Adipocyte (in vitro differentiated cells): ENCODE results near the gene ZIC1.

Experiments used
- DNase-seq: peaks from one replicate; pipeline ENCODE4 v3.0.0-alpha.2; 2015; ENCODE audit warnings: low read depth
- H3K27me3 ChIP-seq: replicated peaks from 2 replicates; pipeline ENCODE4 v1.7.0; 2013; ENCODE audit warnings: mild to moderate bottlenecking, low read length, moderate library complexity; ENCODE audit not compliant: control insufficient read depth, insufficient read depth
- H3K36me3 ChIP-seq: 2 replicates; pipeline ENCODE4 v1.7.0; 2013; ENCODE audit warnings: low read length, mild to moderate bottlenecking, moderate library complexity; ENCODE audit not compliant: control insufficient read depth, insufficient read depth, severe bottlenecking
- H3K4me1 ChIP-seq: 2 replicates; pipeline ENCODE4 v1.7.0; 2013; ENCODE audit warnings: mild to moderate bottlenecking, low read length, moderate library complexity; ENCODE audit not compliant: control insufficient read depth, insufficient read depth
- H3K4me3 ChIP-seq: 2 replicates; pipeline ENCODE4 v1.7.0; 2013; ENCODE audit warnings: mild to moderate bottlenecking, low read length, moderate library complexity
- H3K9ac ChIP-seq: 2 replicates; pipeline ENCODE4 v1.7.0; 2013; ENCODE audit warnings: mild to moderate bottlenecking, low read length, moderate library complexity
- H3K9me3 ChIP-seq: 2 replicates; pipeline ENCODE4 v1.7.0; 2013; ENCODE audit warnings: mild to moderate bottlenecking, low read length, moderate library complexity; ENCODE audit not compliant: control insufficient read depth

Gene ZIC1

DNA sequence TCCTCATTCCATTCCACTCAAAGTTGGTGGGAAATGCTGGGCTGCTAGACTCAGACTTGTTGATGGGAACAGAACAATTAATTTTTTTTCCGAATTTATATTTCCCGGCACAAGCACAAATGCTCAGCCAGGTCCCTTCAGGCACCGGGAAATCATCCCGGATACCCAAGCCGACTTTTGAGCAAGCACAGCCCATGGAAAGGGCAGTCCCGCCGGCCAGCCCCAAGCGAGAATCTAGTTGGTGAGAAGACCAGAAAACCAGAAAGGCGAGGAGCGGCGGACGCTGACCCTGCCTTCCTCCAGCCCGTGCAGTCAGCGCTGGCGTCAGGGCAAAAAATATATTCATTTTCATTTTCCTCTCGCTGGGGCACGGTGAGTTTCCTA lies 2.1 kb upstream of the ZIC1 start:
- Histone ChIP-seq H3K9me3 (peaks cover 26% of the 10 kb centered on the region), H3K27me3 (peaks cover 93% of the 10 kb centered on the region), H3K9ac (no peak overlapping the region), H3K4me3 (peak overlapping the region; percentile 12), H3K4me1 (peaks cover 10% of the 10 kb centered on the region), H3K36me3 (no peaks in the 10 kb centered on the region)
- DNase-seq, result no peak

DNA sequence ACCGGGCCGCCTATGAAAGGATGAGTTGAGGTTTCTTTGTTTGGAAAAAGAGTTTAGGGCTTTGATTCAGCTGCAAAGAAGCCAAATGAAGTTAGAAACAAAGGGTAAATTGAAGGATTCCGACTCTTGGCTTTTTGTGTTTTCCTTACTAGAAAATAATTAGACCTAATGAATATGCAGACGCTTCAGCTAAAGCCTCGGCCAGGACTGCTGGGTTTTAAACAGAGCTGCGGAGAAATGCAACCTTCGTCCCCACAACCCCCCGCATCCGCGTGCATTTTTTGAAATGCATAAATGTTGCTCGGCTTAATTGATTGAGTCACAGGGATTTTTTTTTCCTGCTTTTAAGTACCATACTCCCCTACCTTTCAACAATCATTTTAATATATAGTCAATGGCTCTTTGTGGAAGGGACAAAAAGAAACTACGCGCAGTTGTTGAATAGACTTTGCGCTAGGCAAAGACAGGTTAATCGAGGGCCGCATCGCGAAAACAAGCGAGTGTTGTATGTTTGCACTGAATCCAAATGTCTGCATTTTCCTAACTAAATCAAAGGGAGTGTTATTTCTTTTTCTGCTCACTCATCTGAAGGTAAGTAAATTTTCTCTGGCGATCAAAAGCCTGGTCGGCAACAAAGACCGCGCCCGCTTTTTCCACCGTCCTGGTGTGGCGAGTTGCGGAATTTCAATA lies 1.5 kb upstream of the ZIC1 start:
- Histone ChIP-seq H3K9me3 (peaks cover 25% of the 10 kb centered on the region), H3K4me1 (peaks cover 10% of the 10 kb centered on the region), H3K9ac (no peak overlapping the region), H3K4me3 (peak overlapping the region; percentile 12), H3K27me3 (peaks cover 94% of the 10 kb centered on the region), H3K36me3 (no peaks in the 10 kb centered on the region)
- no peak for DNase-seq

DNA sequence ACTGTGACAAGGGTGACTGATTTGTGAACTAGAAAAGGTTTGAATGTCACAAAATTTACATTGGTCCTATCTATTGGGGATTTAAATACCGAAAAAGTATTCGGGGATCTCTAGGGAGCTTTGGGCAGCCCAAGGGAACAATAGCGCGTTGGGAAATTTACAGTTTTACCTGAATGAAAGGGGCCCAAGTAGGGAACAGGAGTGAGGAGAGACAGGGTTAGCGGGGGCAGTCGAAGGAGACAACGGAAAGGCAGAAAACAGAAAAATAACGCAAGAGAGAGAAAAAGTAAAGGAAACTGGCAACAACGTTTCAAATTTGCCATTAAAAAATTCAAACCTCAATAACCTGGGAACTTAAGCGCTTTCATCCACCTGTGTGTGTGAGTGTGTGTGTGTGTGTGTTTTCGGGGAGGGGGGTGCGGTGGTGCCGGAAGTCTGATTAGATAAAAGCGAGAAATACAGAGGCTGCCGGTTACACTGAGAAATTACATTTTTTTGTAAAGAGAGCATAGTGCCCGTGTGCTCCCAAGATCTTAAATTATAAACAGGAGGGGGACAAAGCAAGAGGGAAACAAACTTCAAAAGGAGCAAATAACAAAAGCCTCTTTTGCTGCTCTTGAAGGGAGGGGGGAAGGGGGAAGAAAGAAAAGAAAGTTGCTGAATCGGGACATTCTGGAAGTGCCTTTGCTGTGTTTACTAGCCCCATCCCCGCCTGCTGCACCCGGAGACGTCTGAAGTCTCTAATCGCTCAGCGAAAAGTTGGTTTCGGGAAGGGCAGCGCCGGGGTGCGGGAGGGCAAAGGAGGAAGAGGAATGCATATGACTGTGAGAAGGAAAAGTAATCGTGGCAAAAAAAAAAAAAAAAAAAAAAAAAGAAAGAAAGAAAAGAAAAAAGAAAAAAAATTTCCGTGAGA lies 721 bp upstream of the ZIC1 start:
- Histone ChIP-seq H3K27me3 (peaks cover 96% of the 10 kb centered on the region), H3K9me3 (peaks cover 24% of the 10 kb centered on the region), H3K36me3 (no peaks in the 10 kb centered on the region), H3K4me3 (no peak overlapping the region), H3K9ac (no peak overlapping the region), H3K4me1 (peaks cover 10% of the 10 kb centered on the region)
- no peak for DNase-seq

DNA sequence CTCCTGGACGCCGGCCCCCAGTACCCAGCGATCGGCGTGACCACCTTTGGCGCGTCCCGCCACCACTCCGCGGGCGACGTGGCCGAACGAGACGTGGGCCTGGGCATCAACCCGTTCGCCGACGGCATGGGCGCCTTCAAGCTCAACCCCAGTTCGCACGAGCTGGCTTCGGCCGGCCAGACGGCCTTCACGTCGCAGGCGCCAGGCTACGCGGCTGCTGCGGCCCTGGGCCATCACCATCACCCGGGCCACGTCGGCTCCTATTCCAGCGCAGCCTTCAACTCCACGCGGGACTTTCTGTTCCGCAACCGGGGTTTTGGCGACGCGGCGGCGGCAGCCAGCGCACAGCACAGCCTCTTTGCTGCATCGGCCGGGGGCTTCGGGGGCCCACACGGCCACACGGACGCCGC lies 956 bp downstream of the ZIC1 start:
- Histone ChIP-seq H3K4me3 (peak overlapping the region; percentile 70), H3K9me3 (peaks cover 28% of the 10 kb centered on the region), H3K27me3 (peaks cover 95% of the 10 kb centered on the region), H3K36me3 (no peaks in the 10 kb centered on the region), H3K4me1 (peaks cover 10% of the 10 kb centered on the region), H3K9ac (no peak overlapping the region)
- no peak for DNase-seq

DNA sequence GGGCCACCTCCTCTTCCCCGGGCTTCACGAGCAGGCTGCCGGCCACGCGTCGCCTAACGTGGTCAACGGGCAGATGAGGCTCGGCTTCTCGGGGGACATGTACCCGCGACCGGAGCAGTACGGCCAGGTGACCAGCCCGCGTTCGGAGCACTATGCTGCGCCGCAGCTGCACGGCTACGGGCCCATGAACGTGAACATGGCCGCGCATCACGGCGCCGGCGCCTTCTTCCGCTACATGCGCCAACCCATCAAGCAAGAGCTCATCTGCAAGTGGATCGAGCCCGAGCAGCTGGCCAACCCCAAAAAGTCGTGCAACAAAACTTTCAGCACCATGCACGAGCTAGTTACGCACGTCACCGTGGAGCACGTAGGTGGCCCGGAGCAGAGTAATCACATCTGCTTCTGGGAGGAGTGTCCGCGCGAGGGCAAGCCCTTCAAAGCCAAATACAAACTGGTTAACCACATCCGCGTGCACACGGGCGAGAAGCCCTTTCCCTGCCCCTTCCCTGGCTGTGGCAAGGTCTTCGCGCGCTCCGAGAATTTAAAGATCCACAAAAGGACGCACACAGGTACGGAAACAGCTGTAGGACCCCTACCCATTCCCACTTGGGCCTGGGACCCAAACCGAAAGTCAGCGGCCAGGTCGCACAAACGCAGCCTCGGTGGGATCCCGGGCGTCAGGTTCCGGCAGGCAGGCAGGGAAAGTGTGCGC lies 1.5 kb downstream of the ZIC1 start:
- peak overlapping the region; percentile 70 for H3K4me3 ChIP-seq
- H3K9ac ChIP-seq, result no peak overlapping the region
- peaks cover 34% of the 10 kb centered on the region for H3K9me3 ChIP-seq
- H3K4me1 ChIP-seq, result peaks cover 10% of the 10 kb centered on the region
- H3K27me3 ChIP-seq, result peaks cover 95% of the 10 kb centered on the region
- no peak for DNase-seq
- no peaks in the 10 kb centered on the region for H3K36me3 ChIP-seq

DNA sequence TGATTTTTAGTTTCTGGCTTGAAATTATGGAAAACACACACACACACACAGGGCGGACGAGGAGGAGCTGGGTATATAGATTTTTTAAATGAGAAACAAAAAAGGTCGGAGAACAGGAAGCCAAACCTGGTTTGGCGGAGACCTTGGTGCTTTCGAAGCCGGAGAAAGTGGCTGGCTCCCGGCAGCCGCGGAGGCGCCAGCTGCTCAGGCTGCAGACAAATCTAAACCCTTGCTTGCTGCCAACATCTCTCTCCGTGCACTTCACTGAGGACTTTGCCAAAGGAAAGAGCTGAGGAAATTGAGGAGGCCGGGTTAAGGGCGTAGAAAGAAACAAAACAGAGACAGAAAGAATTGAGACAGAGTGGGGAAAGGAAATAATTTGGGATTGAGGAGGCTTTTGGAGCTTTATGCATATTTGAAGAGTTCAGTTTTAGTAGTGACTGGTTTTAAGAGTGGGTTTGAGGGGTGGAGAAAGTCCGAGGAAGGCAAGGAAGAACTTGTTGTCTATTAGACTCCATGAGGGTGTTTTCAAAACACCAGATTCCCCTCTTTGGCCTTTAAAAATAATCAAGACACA lies 2.2 kb downstream of the ZIC1 start:
- Histone ChIP-seq H3K4me3 (peak overlapping the region; percentile 70), H3K9me3 (peaks cover 39% of the 10 kb centered on the region), H3K9ac (no peak overlapping the region), H3K27me3 (peaks cover 95% of the 10 kb centered on the region), H3K4me1 (peaks cover 10% of the 10 kb centered on the region), H3K36me3 (no peaks in the 10 kb centered on the region)
- DNase-seq, result peak; percentile 23

DNA sequence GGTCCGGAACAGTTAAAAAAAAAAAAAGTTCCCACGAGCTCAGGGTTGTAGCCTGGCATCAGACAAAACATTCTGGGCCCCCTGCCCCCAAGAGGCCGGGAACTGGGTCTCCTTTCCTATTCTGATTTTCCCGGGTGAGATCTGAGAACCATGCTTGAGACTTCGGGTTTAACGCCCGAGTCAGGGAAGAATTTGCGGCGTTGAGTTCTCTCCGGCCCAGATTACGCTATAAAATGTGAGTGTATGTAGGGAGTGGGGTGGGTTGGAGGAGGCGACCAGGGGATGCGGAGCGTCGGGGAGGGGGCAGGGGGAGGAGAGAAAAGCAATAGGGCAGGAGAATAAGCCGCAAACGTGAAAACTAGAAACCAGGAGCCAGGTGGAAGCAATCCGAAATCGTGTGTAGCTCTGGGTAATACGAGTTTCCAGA lies 2.7 kb downstream of the ZIC1 start:
- DNase-seq, result no peak
- peaks cover 10% of the 10 kb centered on the region for H3K4me1 ChIP-seq
- H3K4me3 ChIP-seq, result no peak overlapping the region
- no peak overlapping the region for H3K9ac ChIP-seq
- peaks cover 91% of the 10 kb centered on the region for H3K27me3 ChIP-seq
- no peaks in the 10 kb centered on the region for H3K36me3 ChIP-seq
- peaks cover 35% of the 10 kb centered on the region for H3K9me3 ChIP-seq

DNA sequence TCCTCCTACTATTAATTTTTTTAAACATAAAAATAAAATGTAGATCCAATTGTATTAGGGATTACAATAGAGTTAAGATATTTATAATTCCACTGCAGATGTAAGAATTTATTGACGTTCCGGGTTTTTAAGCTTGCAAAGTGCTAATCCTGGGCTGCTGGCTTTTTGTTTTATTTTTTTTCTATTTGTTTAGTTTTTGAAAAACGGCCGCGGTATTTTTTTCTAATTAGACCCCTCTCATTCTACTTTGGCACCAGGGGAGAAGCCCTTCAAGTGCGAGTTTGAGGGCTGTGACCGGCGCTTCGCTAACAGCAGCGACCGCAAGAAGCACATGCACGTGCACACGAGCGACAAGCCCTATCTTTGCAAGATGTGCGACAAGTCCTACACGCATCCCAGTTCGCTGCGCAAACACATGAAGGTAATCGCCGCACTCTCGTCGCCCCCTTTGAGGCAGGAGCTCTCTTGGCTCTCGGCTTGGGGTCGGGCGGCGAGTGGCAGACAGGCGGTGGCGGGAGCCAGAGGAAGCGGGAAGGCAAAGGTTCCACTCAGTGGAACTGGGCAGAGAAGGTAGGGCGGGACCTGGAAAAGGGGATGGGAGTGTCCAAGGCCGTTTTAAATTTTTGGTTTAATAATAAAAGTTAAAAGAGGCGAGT lies 3.2 kb downstream of the ZIC1 start:
- H3K4me1 ChIP-seq, result peaks cover 10% of the 10 kb centered on the region
- no peaks in the 10 kb centered on the region for H3K36me3 ChIP-seq
- peaks cover 89% of the 10 kb centered on the region for H3K27me3 ChIP-seq
- H3K9ac ChIP-seq, result no peak overlapping the region
- H3K9me3 ChIP-seq, result peaks cover 31% of the 10 kb centered on the region
- no peak for DNase-seq
- H3K4me3 ChIP-seq, result no peak overlapping the region

DNA sequence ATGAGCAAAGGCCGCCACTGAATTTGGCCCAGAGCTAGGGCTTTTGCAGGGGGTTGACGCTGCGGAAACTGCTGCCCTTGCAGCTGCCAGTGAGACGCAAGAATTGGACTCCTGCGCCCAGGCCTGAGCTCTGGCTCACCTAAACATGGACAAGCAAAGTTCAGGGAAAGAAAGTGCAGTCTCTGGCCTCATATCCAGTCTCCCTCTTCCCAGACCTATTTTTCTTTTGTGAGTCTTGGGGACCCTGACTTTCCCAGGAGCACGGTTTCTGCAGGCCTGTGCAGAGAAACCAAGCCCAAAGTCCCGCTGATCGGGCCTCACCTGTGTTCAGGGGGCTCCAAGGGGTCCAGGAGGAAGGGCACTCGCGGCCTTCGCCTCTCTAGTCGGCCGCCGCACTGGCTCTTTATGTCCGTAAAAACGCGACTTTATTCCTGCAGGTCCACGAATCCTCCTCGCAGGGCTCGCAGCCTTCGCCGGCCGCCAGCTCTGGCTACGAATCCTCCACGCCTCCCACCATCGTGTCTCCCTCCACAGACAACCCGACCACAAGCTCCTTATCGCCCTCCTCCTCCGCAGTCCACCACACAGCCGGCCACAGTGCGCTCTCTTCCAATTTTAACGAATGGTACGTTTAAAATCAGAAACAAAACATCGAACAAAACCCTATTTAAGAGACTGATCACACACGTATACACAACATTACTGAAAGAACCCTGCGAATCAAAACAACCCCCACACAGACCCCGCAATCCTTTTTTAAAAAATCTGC lies 3.9 kb downstream of the ZIC1 start:
- Histone ChIP-seq H3K4me1 (peaks cover 10% of the 10 kb centered on the region), H3K36me3 (no peaks in the 10 kb centered on the region), H3K9me3 (peaks cover 24% of the 10 kb centered on the region), H3K27me3 (peaks cover 89% of the 10 kb centered on the region), H3K4me3 (peak overlapping the region; percentile 71), H3K9ac (no peak overlapping the region)
- no peak for DNase-seq

DNA sequence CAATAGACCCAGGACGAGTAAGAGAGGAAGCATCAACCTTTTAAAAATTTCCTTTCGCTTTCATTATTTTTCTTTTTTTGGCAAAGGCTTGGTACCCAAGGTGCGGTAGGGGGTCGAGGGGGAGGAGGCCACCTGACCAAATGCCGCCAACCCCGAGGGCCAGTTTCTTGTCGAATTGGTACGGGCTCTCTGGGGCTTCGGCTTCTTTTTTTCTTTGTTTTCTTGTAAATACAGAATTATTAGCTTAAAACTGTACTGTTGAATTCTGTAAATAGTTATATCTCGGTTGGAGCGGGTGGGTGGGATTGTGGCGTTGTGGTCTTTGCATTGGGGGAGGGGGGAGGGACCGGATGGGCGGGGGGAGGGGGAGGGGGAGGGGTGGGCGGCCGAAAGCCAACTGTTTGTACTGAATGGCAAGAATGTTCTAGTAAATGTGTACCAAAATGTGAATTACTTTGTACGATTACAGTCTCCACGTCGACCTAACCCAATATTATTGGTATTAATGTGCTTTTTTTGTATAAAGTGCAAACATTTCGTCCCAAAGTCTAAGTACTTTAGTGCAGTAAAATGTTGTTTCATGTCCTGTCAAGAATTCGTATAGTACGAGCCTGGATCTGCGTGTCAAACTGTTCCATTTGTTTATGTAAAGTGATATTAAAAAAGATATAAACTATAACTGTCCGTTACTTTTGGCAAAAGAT lies 4.7 kb downstream of the ZIC1 start:
- peaks cover 12% of the 10 kb centered on the region for H3K4me1 ChIP-seq
- no peak overlapping the region for H3K9ac ChIP-seq
- DNase-seq, result no peak
- H3K36me3 ChIP-seq, result no peaks in the 10 kb centered on the region
- peaks cover 89% of the 10 kb centered on the region for H3K27me3 ChIP-seq
- peak overlapping the region; percentile 71 for H3K4me3 ChIP-seq
- H3K9me3 ChIP-seq, result peaks cover 20% of the 10 kb centered on the region
